NT2/D1 (cell line): ENCODE measurements around the gene HBQ1.

Source experiments
- SUZ12 ChIP-seq: IDR thresholded peaks from 2 replicates; pipeline ENCODE4 v1.6.1; 2011; ENCODE audit not compliant: insufficient read length, insufficient read depth; ENCODE audit errors: extremely low read depth
- YY1 ChIP-seq: IDR thresholded peaks from 2 replicates; pipeline ENCODE4 v1.6.1; 2011; ENCODE audit not compliant: insufficient read length, insufficient read depth
- ZNF274 ChIP-seq: IDR thresholded peaks from 2 replicates; pipeline ENCODE4 v1.6.1; 2011; ENCODE audit warnings: mild to moderate bottlenecking, low read depth, low read length

- no peak for TF ChIP-seq SUZ12
- no peak for TF ChIP-seq ZNF274
- no peak for TF ChIP-seq YY1
These were observed 48.8 kb downstream of the HBQ1 start, which contains the start of gene LUC7L for GRCh38 chr16:228852-229730.
